ENCODE results near the gene SYCE1L.

DNA sequence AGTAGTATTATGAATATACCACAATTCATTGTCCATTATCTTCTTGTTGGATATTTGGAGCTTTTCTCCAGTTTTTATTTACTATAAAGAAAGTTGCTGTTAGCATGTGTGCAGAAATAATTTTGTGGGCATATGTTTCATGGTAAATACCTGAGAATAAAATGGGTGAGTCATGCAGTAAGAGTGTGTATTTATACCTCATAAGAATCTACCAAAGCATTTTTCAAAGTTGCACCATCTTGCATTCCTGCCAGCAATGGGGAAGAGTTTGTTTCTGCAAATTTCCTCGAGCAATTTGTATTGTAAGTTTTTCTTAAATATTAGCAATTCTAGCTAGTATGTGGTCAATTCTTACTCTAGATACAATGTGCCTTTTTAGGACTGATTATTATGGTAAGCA, 16.1 kb upstream of the SYCE1L start:
- TF ChIP-seq EZH2 (IDR thresholded peaks at IDR 0.05; ENCODE audit: low read depth) (no peak), CTCF (conservative IDR thresholded peaks at IDR 0.05) (no peak)

Measured in PC-9 (cell line).